Measurements from ENCODE around the gene UROC1.

- TF ChIP-seq POLR2A (IDR thresholded peaks at IDR 0.05): no peak
- no peak for TF ChIP-seq CTCF (IDR thresholded peaks at IDR 0.05)
Measured at GRCh38 chr3:126498929-126499328, 18.6 kb downstream of the UROC1 start.
